IPS DF 19.7 (cell line): Measurements from ENCODE around the gene VWF.

ENCODE experiments used
- DNase-seq: peaks from one replicate; pipeline ENCODE4 v3.0.0-alpha.2; 2013; ENCODE audit warnings: low read depth, low spot score

VWF gene

DNA sequence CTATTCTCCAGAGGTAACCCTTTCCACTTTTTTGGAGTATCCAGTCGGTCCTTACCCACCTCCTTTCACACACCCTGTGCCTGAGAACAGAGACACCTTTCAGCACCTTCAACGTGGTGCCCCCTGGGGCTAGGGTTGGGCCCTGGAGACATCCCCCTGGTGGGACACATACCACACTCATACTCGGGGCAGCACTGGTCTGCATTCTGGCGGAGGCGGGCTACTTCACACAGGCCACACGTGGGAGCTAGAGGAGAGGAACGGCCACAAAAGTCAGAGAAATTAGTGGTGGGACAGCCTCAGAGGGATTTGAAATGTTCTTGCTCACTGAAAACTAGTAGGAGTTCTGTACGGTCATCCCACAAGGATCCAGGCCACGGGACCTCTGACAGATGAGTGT lies 139.6 kb downstream of the VWF start:
- DNase-seq = no peak

DNA sequence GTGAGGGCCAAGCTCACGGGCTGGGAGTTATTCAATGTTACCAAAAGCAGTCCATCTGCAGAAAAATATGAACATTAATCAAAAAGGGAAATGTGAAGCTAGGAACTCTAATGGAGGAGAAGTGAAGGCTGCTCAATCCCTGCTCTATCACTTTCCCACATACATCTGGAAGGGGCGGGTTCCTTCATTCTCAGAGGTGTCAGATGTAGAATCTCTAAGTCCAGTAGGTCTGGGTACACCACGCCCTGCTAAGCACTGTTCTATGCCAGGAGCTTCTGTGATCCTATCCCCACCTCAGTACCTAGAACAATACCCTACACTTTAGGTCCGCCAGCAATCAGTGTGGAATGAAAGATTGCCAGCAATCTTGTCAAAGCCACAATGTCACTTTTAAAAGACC lies 142.4 kb downstream of the VWF start:
- no peak for DNase-seq

DNA sequence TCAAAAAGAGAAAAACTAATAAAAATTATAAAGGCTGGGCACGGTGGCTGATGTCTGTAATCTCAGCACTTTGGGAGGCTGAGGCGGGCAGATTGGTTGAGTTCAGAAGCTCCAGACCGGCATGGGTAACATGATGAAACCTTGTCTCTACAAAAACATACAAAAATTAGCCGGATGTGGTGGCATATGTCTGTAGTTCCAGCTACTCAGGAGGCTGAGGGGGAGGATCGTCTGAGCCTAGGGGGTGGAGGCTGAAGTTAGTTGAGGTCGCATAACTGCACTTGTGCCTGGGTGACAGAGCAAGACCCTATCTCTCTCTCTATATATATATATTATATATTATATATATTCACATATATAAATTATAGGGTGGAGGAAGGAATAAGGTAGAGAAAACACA lies 146.9 kb downstream of the VWF start:
- DNase-seq = no peak

DNA sequence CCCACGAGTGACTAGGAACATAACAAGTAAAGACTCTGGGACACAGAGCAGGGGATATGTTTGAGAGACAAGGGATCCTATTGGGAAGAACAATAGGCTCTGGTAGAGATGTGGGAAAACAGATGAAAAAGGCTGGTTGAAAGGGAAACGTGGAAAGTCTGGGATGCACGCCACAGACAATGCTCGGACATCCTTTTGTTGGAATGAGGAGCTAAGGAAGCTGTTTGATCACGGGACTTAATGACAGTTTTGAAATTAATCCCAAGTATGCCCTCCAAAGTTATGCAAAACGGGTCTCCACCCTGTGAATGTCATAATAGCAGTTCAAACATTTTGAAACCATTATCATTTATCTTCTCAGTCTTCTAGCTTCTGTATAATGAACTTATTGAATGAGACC lies 147.8 kb downstream of the VWF start:
- DNase-seq = no peak

DNA sequence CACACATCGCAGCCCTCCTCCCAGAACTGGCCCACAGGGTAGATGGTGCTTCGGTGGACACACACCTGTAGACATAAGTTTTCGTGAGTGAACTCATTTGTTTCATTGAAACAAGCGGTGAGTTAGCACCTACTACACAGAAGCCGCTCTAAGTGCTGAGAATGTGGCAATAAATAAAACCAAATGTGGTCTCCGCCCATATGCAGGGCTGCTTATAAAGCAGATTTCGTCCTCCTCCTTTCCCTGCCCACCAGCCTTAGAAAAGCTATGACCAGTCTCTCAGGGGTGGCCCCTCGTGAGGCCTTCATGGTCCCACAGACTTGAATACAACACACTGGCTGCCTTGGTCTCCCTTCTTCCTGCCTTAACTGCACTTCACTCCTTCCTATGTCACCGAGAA lies 148.3 kb downstream of the VWF start:
- DNase-seq = no peak

DNA sequence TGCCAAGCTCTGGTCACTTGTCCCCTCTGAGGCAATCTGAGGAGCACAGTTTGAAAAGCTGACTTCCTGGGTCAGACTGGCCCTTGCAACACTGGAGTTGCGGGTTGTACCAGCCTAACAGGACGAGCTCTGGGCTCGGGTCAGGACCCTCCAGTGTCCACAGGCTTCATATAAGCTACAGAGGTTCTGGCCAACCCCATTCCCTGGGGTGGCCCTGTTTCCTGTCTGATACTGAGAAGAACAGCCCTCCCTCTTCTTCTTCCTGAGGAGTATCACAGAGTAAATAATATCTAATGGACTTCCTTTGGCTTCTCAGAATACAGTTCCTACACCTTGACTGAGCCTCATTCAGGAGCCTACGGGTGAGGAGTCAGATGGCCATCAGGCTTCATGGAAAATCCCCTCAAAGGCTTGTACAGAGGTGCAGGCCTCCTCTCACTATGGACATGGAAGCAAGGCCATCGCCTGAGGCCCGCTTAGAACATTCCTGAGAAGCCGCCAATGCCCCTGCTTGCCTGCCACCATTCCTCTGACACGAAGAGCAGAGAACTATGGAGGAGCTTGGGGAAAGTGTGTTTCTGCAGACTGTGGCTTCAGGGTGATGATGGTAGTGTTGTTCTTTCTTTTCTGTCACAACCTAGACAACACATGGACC lies 150.9 kb downstream of the VWF start:
- no peak for DNase-seq

DNA sequence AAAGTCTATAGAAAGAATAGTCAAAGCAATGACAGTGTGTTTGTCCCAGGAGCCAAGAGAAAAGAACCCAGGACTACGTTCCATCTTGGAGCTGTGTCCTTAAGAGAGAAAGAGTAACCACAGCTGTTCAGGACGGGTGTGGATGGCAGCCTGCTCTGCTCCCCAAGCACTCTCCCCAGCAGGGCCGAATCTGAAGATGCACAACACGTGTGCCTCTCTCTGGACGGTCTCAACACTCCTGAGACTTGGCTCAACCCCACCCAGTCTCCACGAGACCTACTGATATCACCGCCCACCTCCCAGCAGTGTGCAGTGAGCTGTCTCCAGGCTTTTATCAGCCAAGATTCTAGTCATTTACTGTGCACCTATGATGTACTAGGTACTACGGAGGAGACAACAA lies 152.1 kb downstream of the VWF start:
- DNase-seq = no peak

DNA sequence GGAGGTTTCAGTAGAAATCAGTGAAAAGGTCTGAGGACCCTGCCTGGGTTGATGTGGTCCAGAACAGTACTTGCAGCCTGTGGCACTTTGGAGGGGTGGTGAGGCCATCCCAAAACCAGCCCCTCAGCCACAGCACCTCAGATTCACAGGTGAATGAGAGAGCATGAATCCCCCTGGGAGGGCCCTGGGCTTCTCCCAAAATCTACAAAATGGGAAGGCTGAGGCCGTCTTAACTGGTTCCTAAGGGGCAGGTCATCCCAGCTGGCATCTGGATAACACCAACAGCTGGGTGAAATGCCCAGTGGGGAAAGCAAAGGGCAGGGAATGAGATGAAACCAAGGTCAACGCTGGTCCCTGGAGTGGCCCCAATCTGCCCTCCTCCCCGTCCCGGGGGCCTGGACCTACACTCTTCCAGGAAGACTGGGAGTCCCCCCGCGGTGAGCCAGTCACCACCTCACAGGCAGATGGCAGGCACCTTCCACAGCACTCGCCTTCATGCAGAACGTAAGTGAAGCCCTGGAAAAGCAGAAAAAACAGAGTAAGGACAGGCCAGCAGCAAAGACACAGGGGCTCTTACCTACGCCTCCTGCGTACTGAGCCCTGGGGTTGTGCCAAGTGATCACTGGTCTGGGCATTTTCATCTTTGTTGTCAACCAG lies 153.1 kb downstream of the VWF start:
- no peak for DNase-seq

DNA sequence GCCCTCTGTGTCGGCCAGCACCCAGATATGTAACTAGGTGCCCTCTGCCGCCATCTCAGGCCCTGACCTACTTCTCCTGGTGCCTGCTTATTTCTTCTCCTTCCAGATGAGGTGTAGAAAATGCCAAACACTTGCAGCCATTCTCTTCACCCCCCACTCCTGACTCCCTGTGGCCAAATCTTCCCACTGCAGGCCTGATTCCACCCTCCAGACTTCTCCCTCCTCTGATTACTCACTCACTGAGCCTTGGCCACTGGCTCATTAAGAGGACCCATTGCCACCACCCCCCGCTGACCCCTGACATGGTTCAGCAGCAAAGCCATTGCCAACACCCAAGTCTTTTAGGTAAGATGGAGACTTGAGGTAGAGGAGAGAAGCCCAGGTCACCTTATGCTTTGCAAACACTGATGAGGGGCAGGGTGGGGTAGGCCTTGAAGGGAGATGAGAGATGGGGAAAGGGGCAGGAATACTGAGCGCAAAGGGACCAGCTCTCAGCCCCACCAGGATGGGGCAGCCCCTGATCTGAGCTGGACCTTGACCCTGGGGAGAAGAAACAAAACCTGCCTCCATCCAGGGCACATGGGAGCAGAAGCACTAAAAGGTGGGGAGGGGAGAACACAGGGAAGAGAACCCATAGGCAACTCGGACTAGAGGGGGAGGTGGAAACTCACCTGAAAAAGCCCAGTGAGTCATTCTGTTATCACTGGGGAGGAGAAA lies 154.3 kb downstream of the VWF start:
- DNase-seq = no peak

DNA sequence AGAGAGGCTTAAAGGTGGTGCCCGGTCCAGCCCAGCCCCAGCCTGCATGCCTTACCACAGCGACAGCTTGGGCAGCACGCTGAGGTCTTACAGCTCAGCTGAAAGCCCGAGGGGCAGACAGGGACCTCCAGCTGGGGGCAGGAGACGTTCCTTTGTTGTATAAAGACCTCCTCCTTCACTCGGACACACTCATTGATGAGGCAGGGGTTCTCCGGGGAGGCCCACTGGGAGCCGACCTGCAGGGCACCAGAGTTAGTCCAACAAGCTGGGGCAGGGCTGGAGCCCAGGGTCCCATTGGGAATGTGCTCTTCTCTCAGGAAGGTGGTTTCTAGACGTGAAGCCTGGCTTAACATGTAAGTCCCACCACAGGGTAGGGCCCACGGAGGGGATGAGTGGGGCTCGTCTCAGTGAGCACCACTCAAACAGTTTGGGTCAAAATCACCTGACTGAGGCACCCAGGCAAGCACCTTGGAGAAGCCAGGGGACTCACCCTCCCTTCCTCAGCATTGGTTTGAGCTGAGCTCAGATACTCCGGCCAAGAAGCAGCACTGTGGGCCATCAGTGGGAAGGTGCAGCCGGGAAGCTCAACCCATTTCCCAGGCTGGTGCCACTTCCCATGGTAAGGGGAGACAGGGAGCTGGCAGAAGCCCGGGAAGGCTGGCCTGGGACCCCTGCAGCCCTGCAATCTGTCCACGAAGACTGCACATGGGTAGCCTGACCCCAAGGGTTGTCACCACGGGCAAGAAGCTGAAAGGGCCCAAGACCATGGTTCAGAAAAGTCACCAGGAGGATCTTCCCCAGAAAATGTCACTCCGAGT lies 155.1 kb downstream of the VWF start:
- DNase-seq = no peak

DNA sequence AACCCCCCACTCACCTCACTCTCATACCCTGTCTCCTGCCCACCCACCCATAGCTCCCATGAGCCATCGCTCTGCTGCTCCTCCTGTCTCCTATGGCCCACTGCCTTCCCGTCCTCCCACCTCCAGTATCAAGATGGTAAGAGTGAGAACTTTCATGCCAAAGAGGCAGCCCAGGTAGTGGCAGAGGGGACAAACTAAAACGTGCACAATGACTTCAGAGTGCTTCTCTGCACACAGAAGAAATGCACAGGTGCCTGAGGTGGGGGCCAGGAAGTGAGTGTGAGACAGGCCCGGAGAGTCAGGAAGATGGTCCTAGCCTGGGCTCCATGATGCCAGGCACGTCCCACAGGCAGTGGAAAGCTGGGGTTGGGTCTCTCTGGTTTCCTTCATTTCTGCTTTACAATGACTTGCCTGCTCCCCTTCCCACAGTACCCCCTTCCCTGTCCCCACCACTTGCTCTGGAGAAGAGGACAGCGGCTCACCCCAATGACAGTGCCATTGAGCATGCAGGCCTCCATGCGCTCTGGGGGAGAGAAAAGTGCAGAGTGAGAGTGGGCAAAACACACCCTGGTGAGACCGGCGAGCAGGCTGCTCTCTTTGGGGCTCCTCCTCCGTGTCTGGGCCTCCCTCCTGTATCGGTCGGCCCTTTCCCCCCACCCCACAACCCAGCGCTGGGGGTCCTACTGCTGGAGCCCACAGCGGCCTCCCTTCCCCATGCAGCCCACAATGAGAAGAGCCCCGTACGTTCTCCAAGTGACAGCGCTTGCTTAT lies 156.6 kb downstream of the VWF start:
- DNase-seq = no peak

DNA sequence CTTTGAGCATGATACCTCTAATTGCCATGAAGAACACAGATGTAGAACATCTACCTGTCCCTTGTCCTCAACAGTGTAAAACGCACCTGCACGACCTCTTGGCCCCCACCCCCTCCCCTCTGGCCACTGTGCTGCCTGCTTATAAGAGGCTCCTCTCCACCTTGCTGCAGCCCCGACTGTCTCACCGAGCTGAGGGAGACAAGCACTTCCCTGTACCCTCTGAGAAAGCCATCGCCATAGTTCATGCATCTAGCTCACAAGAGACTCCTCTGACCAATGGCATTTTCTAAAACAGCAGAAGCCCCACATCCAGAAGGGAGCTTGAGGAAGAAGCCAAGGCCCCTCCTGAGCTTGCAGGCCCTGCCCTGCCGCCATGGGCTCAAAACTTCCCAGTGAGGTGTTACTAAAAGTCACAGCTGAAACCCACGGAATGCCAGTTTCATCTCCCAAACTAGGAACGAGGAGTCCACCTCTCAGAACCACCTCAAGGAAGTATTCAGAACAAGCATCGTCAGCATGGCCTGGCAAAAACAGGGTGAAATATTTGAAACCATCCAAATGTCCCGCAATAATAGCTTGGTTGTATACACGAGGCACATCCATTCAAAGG lies 157.9 kb downstream of the VWF start:
- DNase-seq = no peak

DNA sequence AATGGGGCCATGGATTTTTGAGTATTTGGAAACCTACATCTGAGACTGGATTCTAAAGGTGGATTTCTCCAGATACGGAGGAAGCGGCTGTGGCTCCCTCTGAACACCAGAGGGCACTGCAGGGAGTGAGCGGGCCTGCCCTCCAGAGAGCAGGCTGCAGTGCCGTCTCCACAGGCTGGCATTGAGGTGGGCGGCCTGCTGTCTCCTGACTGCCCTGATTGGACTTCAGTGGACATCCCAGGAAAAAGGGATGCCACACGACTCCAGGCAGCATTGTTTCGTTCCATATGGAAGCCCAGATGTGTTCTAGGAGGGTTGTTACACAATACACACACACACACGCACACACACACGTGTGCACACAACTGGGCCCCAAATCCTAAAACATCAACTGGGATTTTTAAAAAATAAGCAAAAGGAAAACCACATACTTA lies 158.5 kb downstream of the VWF start:
- no peak for DNase-seq

DNA sequence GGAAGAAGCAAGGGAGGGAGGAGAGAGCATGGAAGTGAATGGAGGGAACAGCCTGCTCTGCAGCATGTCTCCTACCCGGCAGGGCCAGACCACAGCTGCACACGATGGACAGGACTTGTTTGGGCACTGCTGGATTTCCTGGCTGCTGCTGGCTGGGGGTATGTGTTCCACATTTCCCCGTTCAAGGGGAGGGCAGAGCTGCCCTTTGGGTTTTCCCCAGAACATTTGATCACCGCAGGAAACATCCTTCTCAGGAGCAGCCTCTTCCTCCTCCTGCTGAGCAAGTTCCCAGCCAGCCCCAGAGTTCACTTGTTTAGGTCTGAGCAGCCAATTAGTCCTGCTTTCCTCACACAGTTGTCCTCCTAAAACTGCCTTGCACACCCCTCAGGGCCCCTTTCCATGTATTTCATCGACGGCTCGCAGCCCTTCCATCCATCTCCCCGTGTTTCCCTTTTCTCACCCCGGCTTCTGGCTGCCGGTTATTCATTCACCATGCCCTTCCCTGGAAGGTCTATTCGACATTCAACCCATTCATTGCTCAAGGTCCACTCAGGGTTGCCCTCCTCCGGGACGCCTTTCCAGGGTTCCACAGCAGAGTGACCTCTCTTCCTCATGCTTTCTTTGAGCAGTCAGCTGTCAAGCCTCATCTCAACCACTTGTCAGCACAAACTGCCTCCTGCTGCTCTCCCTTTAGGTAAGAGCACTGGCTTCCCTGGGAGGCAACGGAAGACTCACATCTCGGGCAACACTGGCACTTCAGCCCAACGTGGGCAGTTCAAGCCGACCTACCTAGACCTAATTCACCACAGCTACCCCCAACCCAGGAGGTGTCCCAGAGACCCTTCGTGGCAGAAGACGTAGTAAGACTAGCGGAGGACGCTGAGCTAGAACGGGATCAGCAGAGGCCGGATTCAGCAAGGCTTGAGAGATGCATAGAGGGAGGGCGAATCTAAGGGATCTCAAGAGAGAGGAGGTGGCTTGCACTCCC lies 159.3 kb downstream of the VWF start:
- no peak for DNase-seq

DNA sequence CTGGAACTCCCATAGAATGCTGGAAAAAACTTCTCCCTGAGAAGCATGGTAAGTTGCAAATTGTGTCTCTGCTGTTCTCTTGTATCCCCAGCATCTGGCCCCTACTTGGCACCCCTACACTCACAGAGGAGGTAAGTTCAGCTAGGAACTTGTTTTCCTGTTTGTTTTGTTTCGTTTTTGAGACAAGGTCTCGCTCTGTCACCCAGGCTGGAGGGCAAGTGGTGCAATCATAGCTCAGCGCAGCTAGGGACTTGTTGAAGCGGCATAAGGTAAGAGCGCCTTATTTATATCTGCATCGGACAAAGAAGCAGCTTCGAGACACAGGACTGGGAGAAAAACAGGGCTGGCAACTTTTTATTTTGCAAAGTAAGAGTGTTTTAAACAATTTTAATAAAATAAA lies 161.0 kb downstream of the VWF start:
- DNase-seq = no peak

DNA sequence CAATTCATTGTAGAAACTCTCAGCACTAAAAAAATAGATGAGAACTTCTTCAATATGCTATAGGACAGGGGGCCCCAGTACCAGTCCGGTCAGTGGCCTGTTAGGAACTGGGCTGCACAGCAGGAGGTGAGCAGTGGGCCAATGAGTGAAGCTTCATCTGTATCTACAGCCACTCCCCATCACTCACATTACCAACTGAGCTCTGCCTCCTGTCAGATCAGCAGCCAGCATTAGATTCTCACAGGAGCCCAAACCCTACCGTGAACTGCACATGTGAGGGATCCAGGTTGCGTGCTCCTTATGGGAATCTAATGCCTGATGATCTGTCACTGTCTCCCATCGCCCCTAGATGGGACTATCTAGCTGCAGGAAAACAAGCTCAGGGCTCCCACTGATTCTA lies 163.7 kb downstream of the VWF start:
- DNase-seq = no peak

DNA sequence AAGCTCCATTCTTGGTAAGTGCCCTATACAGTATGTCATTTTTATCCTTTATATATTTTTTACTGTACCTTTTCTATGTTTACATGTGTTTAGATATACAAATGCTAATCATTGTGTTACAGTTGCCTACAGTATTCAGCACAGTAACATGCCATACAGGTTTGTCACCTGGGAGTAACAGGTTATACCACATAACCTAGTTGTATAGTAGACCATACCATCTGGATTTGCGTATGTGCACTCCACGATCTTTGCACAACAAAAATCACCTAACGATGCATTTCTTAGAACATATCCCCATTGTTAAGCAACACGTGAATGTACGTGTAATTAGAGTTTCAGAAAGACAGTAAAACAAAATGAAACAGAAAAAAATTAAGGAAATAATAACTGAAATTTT lies 167.5 kb downstream of the VWF start:
- no peak for DNase-seq

DNA sequence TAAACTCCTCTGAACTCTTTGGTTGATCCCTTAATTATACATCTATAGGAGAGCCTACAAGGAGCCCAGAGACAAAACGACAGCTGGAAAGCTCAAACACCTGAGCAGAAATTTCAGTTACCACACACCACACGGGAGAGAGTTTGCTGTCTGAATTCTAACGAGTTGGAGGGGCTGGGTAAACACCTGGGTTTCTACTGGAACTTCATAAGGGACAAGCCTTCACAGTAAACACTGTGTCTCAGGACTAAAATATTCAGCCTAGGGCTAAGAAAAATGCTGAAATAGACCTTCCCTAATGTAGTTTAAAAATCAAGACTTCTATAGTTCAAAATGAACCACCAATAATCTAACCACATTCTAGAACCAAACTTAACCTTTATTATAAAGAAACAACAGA lies 169.8 kb downstream of the VWF start:
- DNase-seq = no peak

DNA sequence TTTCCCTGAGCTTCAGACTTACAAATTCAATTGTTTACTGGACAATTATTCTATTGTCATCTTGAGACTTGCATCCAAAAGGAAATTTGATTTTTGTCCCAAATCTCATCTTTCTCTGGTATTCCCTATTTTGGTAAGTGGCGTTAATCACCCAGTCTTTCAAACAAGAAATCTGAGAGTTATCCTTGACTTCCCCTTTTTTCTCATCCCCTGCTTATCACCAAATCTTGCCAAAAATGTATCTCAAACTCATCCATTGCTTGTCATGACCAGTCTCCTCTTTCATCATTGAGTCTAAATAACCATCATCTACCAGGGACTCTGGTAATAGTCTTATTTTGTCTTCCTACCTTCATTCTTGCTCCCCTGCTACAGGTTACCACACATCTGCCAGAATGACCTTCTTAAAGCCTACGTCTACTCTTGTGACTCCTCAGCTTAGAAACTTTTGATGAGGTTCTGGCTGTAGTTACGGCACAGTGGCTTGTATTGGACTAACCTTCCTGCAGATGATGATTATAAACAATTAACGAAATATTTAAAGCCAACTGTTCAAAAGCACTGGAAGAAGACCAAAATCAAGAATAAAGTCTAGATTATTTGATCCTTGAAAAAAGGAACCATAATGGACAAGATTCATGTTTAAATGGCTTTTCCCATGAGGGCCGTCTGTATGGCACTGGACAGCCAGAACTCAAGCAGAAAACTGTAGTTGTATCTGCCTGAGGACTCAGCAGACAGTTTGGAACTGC lies 170.5 kb downstream of the VWF start:
- no peak for DNase-seq
